Measurements from ENCODE around the gene MN1. TPM values are rescaled to one million over a fixed set of nuclear protein-coding genes. Genes with fewer than 3 reads are reported as not detected.

Gene MN1
- total RNA-seq, 3 donors from 2014 or later, result 2.0 to 4.7 (median 3.2) TPM

GRCh38 chr22:27772984-27773498 lies 28.5 kb downstream of the MN1 start:
- intact Hi-C loops (cut with DNase I; ENCODE audit: low total_unique reads), result no loop called here
- H3K4me1 ChIP-seq, result no peaks in the 10 kb centered on the region
- no peaks in the 10 kb centered on the region for H3K27me3 ChIP-seq
- H3K4me3 ChIP-seq, result no peak overlapping the region
- H3K27ac ChIP-seq, result no peak overlapping the region
- H3K36me3 ChIP-seq, result no peaks in the 10 kb centered on the region
- DNase-seq (ENCODE audit: low spot score in 2 of 2), result no peak
- TF ChIP-seq CTCF (IDR thresholded peaks at IDR 0.05) (no peak), POLR2AphosphoS5 (IDR thresholded peaks at IDR 0.05) (no peak), POLR2A (IDR thresholded peaks at IDR 0.05) (no peak)
- no peaks in the 10 kb centered on the region for H3K9me3 ChIP-seq

GRCh38 chr22:27772081-27772983 lies 29.2 kb downstream of the MN1 start:
- Histone ChIP-seq H3K4me3 (no peak overlapping the region), H3K27me3 (no peaks in the 10 kb centered on the region), H3K4me1 (no peaks in the 10 kb centered on the region), H3K27ac (no peak overlapping the region), H3K36me3 (no peaks in the 10 kb centered on the region), H3K9me3 (no peaks in the 10 kb centered on the region)
- intact Hi-C loops (cut with DNase I; ENCODE audit: low total_unique reads), result no loop called here
- TF ChIP-seq POLR2A (IDR thresholded peaks at IDR 0.05) (no peak), POLR2AphosphoS5 (IDR thresholded peaks at IDR 0.05) (no peak), CTCF (IDR thresholded peaks at IDR 0.05) (no peak)
- DNase-seq (ENCODE audit: low spot score in 2 of 2), result no peak

GRCh38 chr22:27771637-27772036 lies 29.9 kb downstream of the MN1 start:
- Histone ChIP-seq H3K4me3 (no peak overlapping the region), H3K27ac (no peak overlapping the region), H3K9me3 (no peaks in the 10 kb centered on the region), H3K36me3 (no peaks in the 10 kb centered on the region), H3K4me1 (no peaks in the 10 kb centered on the region), H3K27me3 (no peaks in the 10 kb centered on the region)
- intact Hi-C loops (cut with DNase I; ENCODE audit: low total_unique reads), result no loop called here
- no peak for DNase-seq (ENCODE audit: low spot score in 2 of 2)
- TF ChIP-seq POLR2A (IDR thresholded peaks at IDR 0.05) (no peak), POLR2AphosphoS5 (IDR thresholded peaks at IDR 0.05) (no peak), CTCF (IDR thresholded peaks at IDR 0.05) (no peak)

- Histone ChIP-seq H3K27ac (no peak overlapping the region), H3K4me3 (no peak overlapping the region), H3K4me1 (no peaks in the 10 kb centered on the region), H3K36me3 (no peaks in the 10 kb centered on the region), H3K27me3 (no peaks in the 10 kb centered on the region), H3K9me3 (no peaks in the 10 kb centered on the region)
- intact Hi-C loops (cut with DNase I; ENCODE audit: low total_unique reads), result no loop called here
- DNase-seq (ENCODE audit: low spot score in 2 of 2), result no peak
- TF ChIP-seq CTCF (IDR thresholded peaks at IDR 0.05) (no peak), POLR2AphosphoS5 (IDR thresholded peaks at IDR 0.05) (no peak), POLR2A (IDR thresholded peaks at IDR 0.05) (no peak)
Measured at GRCh38 chr22:27769012-27769411, 32.5 kb downstream of the MN1 start.

GRCh38 chr22:27768027-27768653 lies 33.4 kb downstream of the MN1 start:
- Histone ChIP-seq H3K9me3 (no peaks in the 10 kb centered on the region), H3K27ac (no peak overlapping the region), H3K4me3 (no peak overlapping the region), H3K36me3 (no peaks in the 10 kb centered on the region), H3K27me3 (no peaks in the 10 kb centered on the region), H3K4me1 (no peaks in the 10 kb centered on the region)
- intact Hi-C loops (cut with DNase I; ENCODE audit: low total_unique reads), result no loop called here
- no peak for DNase-seq (ENCODE audit: low spot score in 2 of 2)
- TF ChIP-seq POLR2A (IDR thresholded peaks at IDR 0.05), result no peak
- no peak for TF ChIP-seq CTCF (IDR thresholded peaks at IDR 0.05)
- TF ChIP-seq POLR2AphosphoS5 (IDR thresholded peaks at IDR 0.05), result no peak

All from breast epithelium (tissue), 4 donors.